K562 (cell line): ENCODE measurements around the gene PNPO. TPM values are rescaled to one million over a fixed set of nuclear protein-coding genes. Genes with fewer than 3 reads are reported as not detected.

Experiments
- BCL6 ChIP-seq: fragments of 250-450 bp; sonication (Bioruptor Pico); IDR thresholded peaks from 2 replicates; pipeline ENCODE4 v1.4.0; 2020
- ETV5 ChIP-seq: sonication (generic); formaldehyde crosslinking; IDR thresholded peaks from 2 replicates; pipeline ENCODE4 v1.4.0; 2020; ENCODE audit warnings: low read depth, mild to moderate bottlenecking, missing genetic modification reagents
- FOXK1 ChIP-seq: sonication (generic); formaldehyde crosslinking; IDR thresholded peaks from 2 replicates; pipeline ENCODE4 v1.8.0; 2022; ENCODE audit warnings: missing genetic modification reagents, mild to moderate bottlenecking, borderline replicate concordance
- KDM4B ChIP-seq, 2 experiments: fragments of 450-650 bp in 1 of 2; sonication (generic) in 1 of 2; IDR thresholded peaks; 2 replicates each; pipeline ENCODE4 v1.6.1; 2016 to 2017; ENCODE audit warnings: borderline replicate concordance in 2 of 2, antibody characterized with exemption in 1 of 2, low read depth in 1 of 2, mild to moderate bottlenecking in 1 of 2
- MAFK ChIP-seq: IDR thresholded peaks from 2 replicates; pipeline ENCODE4 v1.6.1; 2011; ENCODE audit warnings: low read length, improper control_type of control experiment
- RBM25 ChIP-seq: fragments of 200-400 bp; formaldehyde crosslinking; IDR thresholded peaks from 2 replicates; pipeline ENCODE4 v1.6.1; 2018; ENCODE audit warnings: low read length, low read depth, moderate library complexity; ENCODE audit not compliant: severe bottlenecking
- SMAD1 ChIP-seq: fragments of 150-350 bp; IDR thresholded peaks from 2 replicates; pipeline ENCODE4 v1.6.1; 2014; ENCODE audit warnings: low read length, low read depth; ENCODE audit not compliant: partially characterized antibody
- TCF15 ChIP-seq: fragments of 250-450 bp; sonication (Bioruptor Pico); IDR thresholded peaks from 2 replicates; pipeline ENCODE4 v1.8.0; 2022; ENCODE audit warnings: moderate library complexity, mild to moderate bottlenecking, inconsistent platforms
- TCF7L2 ChIP-seq: fragments of 150-350 bp; IDR thresholded peaks from 2 replicates; pipeline ENCODE4 v1.6.1; 2016; ENCODE audit warnings: low read depth, mild to moderate bottlenecking, low read length, moderate library complexity
- TOE1 ChIP-seq, 2 experiments: fragments of 450-650 bp in 1 of 2; sonication (generic) in 1 of 2; formaldehyde crosslinking in 1 of 2; IDR thresholded peaks; 2 replicates each; pipeline versions ENCODE4 v1.7.1 to v1.8.0; 2016 to 2022; ENCODE audit warnings: borderline replicate concordance in 2 of 2, mild to moderate bottlenecking in 2 of 2, antibody characterized with exemption in 1 of 2, inconsistent platforms in 1 of 2, low read depth in 1 of 2, missing genetic modification reagents in 1 of 2, moderate library complexity in 1 of 2
- XRCC4 ChIP-seq: IDR thresholded peaks from one replicate; pipeline ENCODE4 v1.6.1; 2011; ENCODE audit not compliant: insufficient read depth, insufficient read length; ENCODE audit errors: extremely low read depth
- ZBTB1 ChIP-seq: sonication (generic); formaldehyde crosslinking; IDR thresholded peaks from 2 replicates; pipeline ENCODE4 v1.8.1; 2023; ENCODE audit warnings: missing genetic modification reagents, low read depth, mild to moderate bottlenecking, borderline replicate concordance
- ZBTB7A ChIP-seq: IDR thresholded peaks from 2 replicates; pipeline ENCODE4 v1.6.1; 2011; ENCODE audit warnings: low read depth, mild to moderate bottlenecking, low read length, moderate library complexity, borderline replicate concordance; ENCODE audit not compliant: control insufficient read depth
- ZFX ChIP-seq: sonication (generic); formaldehyde crosslinking; IDR thresholded peaks from 2 replicates; pipeline ENCODE4 v1.8.0; 2022; ENCODE audit warnings: mild to moderate bottlenecking, missing genetic modification reagents, moderate library complexity
- ZZZ3 ChIP-seq: fragments of 450-650 bp; IDR thresholded peaks from 2 replicates; pipeline ENCODE4 v1.6.1; 2016; ENCODE audit warnings: antibody characterized with exemption, mild to moderate bottlenecking, moderate library complexity
- polyA plus RNA-seq, 8 experiments: library from polyadenylated mRNA; depleted of rRNA in 4 of 8; stranded (reverse) in 5 of 8; unstranded in 3 of 8; fragments of >200 nt; fragmentation: Nextera tagmentation in 2 of 8; fragmentation: Illumina TruSeq in 1 of 8; extraction: Ambion mirVana in 2 of 8; extraction: Trizol in 1 of 8; gene quantifications; 2 replicates each; pipeline versions ENCODE4 v1.2.1 to v1.2.3, GENCODE V29; 2011 to 2014; ENCODE audit warnings: inconsistent platforms in 1 of 8, missing spikeins in 1 of 8
- total RNA-seq, 7 experiments: library from RNA; depleted of rRNA in 6 of 7; stranded (reverse); fragments of >200 nt in 6 of 7; fragmentation: Illumina TruSeq in 2 of 7; extraction: Trizol in 2 of 7; gene quantifications; 2 replicates each; pipeline versions ENCODE4 v1.2.1 to v1.2.3, GENCODE V29; 2011 to 2021; ENCODE audit warnings: low replicate concordance in 1 of 7
- TF ChIP-seq, protein P1 (sequence below): fragments of 450-650 bp; conservative IDR thresholded peaks from 2 replicates; pipeline ENCODE4 v1.6.1; 2016; ENCODE audit warnings: missing genetic modification characterization, low read depth, mild to moderate bottlenecking, control low read depth, missing compliant biosample characterization
- TF ChIP-seq, protein P2 (sequence below): fragments of 450-650 bp; IDR thresholded peaks from 2 replicates; pipeline ENCODE4 v1.6.1; 2017; ENCODE audit warnings: antibody characterized with exemption
- TF ChIP-seq, protein P3 (sequence below): sonication (generic); formaldehyde crosslinking; IDR thresholded peaks from 2 replicates; pipeline ENCODE4 v1.8.1; 2022; ENCODE audit warnings: missing genetic modification reagents
- TF ChIP-seq, protein P4 (sequence below): IDR thresholded peaks from 2 replicates; pipeline ENCODE4 v1.6.1; 2012; ENCODE audit warnings: low read depth, low read length, improper control_type of control experiment, borderline replicate concordance

Gene PNPO
- total and polyA plus RNA-seq, 9 of the 15 experiments (the other 6 are each of a cell fraction or from before 2014, with no cell fraction given): 16.6 to 39.0 (median 27.4) TPM

DNA sequence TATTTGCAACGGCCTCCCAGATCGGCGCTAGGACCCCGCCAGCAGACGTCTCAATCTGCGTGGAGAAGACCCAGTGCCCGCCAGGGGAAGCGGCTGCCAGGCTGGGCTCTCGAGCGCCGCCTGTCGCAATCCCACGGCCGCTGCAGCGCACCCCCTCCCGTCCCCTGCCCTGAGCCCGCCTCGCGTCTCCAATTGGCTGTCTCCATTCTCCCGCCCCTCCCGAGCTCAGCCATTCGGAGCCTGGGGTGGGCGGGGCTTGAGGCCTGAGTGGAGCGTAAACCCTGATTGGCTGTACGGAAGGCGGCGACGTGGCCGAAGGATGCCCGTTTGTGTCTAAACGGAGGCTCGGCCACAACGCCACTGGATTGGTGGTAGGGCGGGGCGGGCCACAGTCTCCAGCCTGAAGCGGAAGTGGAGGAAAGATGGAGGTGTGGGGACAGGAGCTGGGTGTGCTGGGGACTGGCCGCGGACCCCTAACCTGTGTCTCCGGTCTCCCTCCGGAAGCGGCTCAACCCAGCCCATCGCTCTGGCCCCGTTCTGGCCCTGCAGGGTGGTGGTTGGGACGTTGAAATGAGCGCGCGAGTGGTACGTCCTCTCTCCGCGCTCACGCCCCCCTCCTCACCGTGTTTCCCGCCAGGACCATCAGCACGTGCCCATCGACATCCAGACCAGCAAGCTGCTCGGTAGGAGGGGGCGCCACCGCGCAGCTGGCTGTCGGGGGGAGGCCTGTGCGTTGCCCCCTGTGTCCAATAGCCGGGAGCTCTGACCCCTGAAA lies 29.5 kb downstream of the PNPO start, which contains the start of gene CDK5RAP3 (continued):
- TF ChIP-seq, protein P1, sequence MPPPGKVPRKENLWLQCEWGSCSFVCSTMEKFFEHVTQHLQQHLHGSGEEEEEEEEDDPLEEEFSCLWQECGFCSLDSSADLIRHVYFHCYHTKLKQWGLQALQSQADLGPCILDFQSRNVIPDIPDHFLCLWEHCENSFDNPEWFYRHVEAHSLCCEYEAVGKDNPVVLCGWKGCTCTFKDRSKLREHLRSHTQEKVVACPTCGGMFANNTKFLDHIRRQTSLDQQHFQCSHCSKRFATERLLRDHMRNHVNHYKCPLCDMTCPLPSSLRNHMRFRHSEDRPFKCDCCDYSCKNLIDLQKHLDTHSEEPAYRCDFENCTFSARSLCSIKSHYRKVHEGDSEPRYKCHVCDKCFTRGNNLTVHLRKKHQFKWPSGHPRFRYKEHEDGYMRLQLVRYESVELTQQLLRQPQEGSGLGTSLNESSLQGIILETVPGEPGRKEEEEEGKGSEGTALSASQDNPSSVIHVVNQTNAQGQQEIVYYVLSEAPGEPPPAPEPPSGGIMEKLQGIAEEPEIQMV: no peak
- TF ChIP-seq, protein P2, sequence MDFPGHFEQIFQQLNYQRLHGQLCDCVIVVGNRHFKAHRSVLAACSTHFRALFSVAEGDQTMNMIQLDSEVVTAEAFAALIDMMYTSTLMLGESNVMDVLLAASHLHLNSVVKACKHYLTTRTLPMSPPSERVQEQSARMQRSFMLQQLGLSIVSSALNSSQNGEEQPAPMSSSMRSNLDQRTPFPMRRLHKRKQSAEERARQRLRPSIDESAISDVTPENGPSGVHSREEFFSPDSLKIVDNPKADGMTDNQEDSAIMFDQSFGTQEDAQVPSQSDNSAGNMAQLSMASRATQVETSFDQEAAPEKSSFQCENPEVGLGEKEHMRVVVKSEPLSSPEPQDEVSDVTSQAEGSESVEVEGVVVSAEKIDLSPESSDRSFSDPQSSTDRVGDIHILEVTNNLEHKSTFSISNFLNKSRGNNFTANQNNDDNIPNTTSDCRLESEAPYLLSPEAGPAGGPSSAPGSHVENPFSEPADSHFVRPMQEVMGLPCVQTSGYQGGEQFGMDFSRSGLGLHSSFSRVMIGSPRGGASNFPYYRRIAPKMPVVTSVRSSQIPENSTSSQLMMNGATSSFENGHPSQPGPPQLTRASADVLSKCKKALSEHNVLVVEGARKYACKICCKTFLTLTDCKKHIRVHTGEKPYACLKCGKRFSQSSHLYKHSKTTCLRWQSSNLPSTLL: no peak
- peak; percentile 63 for TF ChIP-seq ZFX (CRISPR knock-in tag)
- TF ChIP-seq ZZZ3: no peak; the same call in 1 of the 2 replicates
- 0 out of 4 replicates have a peak, but pooled peaks of 1 of the 2 experiments have one; percentile 22 for TF ChIP-seq KDM4B (IDR thresholded peaks at IDR 0.05; ENCODE audit: borderline replicate concordance in 2 of 2, low read depth in 1 of 2)
- TF ChIP-seq BCL6 (CRISPR knock-in tag): no peak
- TF ChIP-seq, protein P3, sequence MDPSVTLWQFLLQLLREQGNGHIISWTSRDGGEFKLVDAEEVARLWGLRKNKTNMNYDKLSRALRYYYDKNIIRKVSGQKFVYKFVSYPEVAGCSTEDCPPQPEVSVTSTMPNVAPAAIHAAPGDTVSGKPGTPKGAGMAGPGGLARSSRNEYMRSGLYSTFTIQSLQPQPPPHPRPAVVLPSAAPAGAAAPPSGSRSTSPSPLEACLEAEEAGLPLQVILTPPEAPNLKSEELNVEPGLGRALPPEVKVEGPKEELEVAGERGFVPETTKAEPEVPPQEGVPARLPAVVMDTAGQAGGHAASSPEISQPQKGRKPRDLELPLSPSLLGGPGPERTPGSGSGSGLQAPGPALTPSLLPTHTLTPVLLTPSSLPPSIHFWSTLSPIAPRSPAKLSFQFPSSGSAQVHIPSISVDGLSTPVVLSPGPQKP (CRISPR knock-in tag): no peak
- TF ChIP-seq, protein P4, sequence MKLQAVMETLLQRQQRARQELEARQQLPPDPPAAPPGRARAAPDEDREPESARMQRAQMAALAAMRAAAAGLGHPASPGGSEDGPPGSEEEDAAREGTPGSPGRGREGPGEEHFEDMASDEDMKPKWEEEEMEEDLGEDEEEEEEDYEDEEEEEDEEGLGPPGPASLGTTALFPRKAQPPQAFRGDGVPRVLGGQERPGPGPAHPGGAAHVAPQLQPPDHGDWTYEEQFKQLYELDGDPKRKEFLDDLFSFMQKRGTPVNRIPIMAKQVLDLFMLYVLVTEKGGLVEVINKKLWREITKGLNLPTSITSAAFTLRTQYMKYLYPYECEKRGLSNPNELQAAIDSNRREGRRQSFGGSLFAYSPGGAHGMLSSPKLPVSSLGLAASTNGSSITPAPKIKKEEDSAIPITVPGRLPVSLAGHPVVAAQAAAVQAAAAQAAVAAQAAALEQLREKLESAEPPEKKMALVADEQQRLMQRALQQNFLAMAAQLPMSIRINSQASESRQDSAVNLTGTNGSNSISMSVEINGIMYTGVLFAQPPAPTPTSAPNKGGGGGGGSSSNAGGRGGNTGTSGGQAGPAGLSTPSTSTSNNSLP: no peak
- TF ChIP-seq TCF15 (CRISPR knock-in tag): no peak
- TF ChIP-seq ETV5 (CRISPR knock-in tag): 0 out of 2 replicates have a peak, but pooled peaks have one; percentile 15
- no peak for TF ChIP-seq XRCC4
- peak; percentile 84; the same call in 1 of the 2 replicates for TF ChIP-seq TOE1 (IDR thresholded peaks at IDR 0.05; ENCODE audit: borderline replicate concordance)
- no peak; the same call in 1 of the 2 replicates for TF ChIP-seq TOE1 (CRISPR knock-in tag; IDR thresholded peaks at IDR 0.05; ENCODE audit: borderline replicate concordance, low read depth)
- peak; percentile 75; the same call in 1 of the 2 replicates for TF ChIP-seq ZBTB1 (CRISPR knock-in tag)
- no peak for TF ChIP-seq SMAD1
- no peak for TF ChIP-seq TCF7L2
- peak; percentile 82 for TF ChIP-seq ZBTB7A
- TF ChIP-seq MAFK: no peak
- peak; percentile 82 for TF ChIP-seq RBM25
- peak; percentile 97; the same call in 1 of the 2 replicates for TF ChIP-seq FOXK1 (CRISPR knock-in tag)
